ENCODE data around the gene TAGLN.

GRCh38 chr11:117256573-117256972 is 57.4 kb downstream of the TAGLN start:
- TF ChIP-seq POLR2A (IDR thresholded peaks at IDR 0.05; ENCODE audit: low read depth, low read length) (no peak), POU2F2 (IDR thresholded peaks at IDR 0.05; ENCODE audit: low read depth, low read length) (no peak), POLR2AphosphoS5 (IDR thresholded peaks at IDR 0.05; ENCODE audit: low read depth, low read length) (no peak), SPI1 (IDR thresholded peaks at IDR 0.05; ENCODE audit: low read depth, low read length) (no peak), TAF1 (IDR thresholded peaks at IDR 0.05; ENCODE audit: low read depth, low read length) (no peak)
